NCI-H2196 (cell line): ENCODE measurements around the gene TRAPPC3L.

ENCODE experiments used
- DNase-seq: peaks from one replicate; lab custom pipeline; 2025; ENCODE audit not compliant: unreplicated experiment; lab: John Stamatoyannopoulos, UW

TRAPPC3L gene

GRCh38 chr6:116545651-116546050 lies at the start of gene TRAPPC3L:
Gene TRAPPC3L, minus strand, starts transcription at chr6:116545684. Its CDS starts 170 bp downstream, at chr6:116545514.
- no peak for DNase-seq

DNA sequence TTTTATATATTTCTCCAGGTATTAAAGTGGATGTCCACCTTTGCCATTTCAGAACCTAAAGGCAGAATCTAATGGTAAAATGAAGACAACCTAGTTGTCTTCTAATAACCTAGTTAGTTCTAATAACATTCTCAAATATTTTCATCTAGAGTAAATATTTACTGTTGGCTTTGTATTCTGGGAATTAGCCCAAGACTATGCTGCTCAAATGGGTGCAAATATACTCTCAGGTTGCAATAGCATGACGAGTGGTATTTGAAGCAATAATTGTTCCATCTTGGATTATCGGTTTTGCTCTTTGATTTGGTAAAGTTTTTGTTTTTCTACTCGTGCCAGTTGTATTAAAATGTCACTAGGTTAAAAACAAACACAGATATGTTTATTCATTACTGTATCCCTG lies 49.8 kb upstream of the TRAPPC3L start:
- peak; percentile 5 for DNase-seq

DNA sequence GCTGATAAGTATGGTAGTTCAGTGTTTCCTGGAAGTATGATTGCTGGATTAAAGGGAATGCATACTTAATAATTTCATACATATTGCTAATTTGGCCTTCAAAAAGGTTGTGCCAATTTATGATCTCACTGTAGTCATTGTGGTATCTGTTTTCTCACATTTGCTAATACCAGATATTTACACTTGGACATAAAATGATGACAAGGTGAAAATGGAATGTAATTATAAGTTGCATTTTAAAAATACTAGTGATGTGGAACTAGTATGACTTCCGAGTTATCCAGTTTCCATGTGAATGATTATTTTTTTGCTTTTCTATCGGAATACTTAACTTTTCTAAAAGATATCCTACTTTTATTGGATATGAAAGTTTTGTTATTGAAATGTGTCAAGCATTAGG lies 41.3 kb upstream of the TRAPPC3L start:
- no peak for DNase-seq

- DNase-seq = no peak
These were observed 40.8 kb upstream of the TRAPPC3L start for GRCh38 chr6:116586276-116586675.

DNA sequence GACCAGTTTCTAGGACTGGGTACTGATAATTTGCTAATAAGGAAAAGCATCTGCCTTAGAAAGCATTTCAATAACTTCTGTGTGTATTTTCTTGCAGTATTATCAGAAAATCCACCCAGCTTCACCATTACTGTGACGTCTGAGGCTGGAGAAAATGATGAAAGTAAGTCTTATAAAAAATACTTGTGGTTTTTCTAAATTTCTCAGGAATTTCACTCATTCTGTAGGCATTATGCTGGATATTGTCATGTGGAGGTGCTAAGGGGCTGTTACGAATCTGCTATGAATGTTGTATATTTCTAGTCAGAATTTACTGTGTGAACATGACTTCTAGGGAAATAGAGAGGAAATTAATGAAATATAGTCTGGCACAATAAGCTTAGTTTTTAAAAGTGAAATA lies 34.7 kb upstream of the TRAPPC3L start:
- DNase-seq = no peak

- DNase-seq = no peak
These were observed 33.7 kb upstream of the TRAPPC3L start for GRCh38 chr6:116579143-116579542.

GRCh38 chr6:116578335-116578734 lies 32.9 kb upstream of the TRAPPC3L start:
- DNase-seq = no peak

DNA sequence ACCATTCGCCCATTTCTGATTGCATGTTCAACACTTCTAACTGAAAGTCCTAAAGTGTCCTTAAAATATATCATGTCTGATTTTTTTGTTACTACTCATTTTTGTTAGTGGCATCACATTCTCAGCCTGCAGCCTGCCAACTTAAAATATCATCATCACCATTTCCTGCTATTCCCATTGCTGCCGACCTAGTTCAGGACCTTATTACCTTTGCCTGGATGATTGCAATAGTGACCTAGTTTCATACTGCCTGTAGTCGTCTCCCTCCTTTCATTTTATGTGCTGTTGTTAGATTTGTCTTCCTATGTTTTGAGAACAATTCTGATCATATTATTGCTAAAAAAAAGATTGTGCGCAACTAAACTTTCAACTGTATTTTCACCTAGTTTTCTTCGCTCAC lies 32.0 kb upstream of the TRAPPC3L start:
- no peak for DNase-seq

DNA sequence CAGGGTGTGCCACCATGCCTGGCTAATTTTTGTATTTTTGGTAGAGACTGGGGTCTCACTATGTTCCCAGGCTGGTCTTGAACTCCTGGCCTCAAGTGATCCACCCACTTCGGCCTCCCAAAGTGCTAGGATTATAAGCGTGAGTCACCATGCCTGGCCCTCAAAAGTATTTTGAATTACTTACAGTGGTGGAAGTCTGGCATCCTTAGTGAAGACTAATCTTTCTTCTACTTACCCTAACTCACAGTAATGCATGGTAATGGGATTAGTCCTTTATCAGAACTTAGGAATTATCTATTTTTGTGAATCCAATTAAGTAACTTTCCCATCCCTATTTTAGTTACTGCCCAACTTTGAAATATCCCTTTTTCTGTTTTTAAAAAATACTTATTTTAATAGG lies 29.7 kb upstream of the TRAPPC3L start:
- no peak for DNase-seq

- peak; percentile 10 for DNase-seq
These were observed 26.7 kb upstream of the TRAPPC3L start for GRCh38 chr6:116572162-116572561.

- DNase-seq = no peak
These were observed 26.2 kb upstream of the TRAPPC3L start for GRCh38 chr6:116571683-116572000.

DNA sequence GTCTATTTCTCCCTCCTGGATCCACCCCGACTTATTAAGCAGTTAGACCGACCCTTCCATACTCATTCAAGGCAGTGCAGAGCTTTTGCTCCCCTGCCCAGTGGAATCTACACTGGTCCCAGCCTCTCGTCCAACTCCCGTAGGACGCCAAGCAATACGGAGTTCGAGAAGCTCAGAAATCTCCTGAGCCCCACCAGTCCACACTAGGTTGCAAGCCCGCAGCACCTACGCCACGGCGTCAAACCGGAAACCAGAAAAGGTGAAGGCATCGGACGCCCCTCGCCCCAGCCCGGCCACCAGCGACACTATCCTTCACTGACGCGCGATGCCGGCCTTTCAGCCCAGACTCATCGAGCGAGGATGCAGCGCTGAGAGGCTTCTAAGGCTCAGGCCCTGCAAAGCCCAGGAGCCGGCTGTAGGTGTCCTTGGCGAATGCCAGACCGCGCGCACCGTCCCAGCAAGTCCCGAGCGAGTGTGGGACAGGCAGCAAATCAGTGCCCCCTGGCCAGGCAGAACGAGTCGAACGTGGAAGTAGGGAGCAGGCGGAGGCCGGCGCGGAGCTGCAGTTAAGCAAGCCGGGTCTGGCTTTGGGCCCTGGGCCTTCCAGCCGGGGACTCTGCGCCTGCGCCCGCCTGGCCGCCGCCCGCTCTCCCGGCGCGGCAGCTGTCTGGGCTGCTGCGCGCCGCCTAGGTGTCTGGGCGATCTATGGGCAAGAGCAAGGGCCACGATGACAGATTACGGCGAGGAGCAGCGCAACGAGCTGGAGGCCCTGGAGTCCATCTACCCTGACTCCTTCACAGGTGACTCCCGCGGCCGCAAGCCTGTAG lies 25.6 kb upstream of the TRAPPC3L start, which contains the start of gene RWDD1:
TSS of gene RWDD1 (plus strand) at position 649 of the 827 bp plus-strand sequence. CDS start at position 728, 79 bp downstream.
- DNase-seq = peak; percentile 96

DNA sequence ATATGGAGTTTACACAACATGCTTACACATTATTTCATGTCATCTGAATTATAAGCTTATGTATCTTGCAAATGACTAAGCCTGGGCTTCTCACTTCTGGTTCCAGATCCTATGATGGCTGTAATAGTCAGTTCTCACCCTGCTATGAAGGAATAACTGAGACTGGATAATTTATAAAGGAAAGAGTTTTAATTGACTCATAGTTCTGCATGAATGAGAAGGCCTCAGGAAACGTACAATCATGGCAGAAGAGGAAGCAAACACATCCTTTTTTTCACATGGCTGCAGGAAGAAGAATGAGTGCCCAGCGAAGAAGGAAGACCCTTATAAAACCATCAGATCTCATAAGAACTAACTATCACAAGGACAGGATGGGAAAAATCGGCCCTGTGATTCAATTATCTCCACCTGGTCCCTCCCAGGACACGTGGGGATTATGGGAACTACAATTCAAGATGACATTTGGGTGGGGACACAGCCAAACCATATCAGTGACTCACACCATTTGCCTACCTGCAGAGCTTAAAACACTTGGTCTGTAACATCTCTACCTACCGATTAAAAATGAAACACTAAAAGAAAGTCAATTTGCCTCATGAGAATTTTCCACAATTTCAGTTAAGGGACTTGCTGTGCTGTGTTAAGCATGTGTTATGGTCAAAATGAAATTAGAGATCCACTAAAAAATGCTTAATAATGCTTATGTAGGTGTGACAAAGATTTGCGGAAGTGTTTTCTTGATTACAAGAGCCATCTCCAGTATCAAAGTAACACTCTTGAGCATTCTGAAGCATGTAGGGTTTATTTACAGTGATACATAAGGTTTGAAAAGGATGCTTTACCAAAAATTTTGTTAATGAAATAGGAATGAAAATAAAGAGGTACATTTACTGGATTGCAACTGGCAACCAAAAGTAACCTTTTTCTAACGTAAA lies 23.6 kb upstream of the TRAPPC3L start:
- no peak for DNase-seq

DNA sequence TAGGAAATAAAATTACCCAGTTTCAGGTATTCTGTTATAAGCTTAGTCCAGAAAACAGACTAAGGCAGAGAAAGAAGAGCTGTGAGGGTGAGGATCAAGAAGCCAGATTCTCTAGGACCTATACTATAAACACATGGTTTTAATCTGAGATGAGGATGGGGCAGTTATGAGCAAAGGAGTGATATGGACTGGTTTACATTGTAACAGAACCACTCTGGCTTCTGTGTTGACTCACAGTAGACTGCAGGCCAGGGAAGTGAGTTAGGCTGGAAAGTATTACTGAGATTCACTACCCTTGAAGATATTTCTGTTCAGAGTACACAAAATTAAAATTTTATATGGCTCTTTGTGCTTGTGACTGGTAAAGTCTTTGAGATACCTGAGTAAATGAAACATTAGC lies 22.6 kb upstream of the TRAPPC3L start:
- DNase-seq = no peak

DNA sequence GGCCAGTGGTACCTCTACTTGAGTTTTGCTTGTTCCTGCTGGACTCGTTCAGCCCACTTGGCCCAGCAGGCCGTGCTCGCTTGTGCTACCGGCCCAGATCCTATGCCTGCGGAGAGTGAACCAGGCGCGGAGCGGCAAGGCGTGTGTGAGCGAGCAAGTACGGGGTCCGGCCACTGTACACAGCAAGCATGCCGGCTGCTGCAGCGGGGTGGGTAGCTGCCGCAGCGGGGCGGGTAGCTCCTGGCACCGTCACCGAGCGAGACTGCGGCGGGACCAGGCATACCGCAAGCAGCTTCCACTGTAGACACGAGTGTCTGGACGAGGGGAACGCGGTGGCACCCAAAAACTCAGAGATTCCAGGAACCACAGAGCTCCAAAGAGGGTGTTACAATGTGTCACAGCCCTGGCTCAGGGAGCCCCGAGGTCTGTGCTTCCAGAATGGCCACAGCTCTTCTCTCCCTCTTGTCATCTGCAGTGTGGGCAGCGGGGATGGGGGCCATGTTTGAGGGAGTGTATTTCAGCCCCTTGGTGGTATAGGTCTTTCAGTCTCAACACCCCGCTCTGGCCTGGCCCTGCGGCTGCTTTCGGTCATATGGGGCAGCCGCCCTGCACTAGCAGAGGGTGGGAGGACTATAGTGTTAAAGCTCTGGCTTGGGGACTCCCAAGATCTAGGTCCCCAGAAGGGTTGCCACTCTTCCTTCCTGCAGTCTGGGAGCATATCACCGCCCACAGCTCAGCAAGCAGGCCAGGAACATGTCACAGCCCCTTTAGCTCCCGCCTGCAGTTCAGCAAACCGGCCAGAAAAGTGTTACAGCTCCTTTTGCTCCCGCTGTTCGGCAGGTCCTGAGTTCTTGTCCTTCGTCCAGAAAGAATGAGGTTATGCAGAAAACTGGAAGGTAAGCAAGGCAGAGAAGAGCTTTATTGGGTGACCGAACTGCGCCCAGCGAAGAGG lies 19.7 kb upstream of the TRAPPC3L start:
- DNase-seq = no peak

- DNase-seq = no peak
These were observed 18.8 kb upstream of the TRAPPC3L start for GRCh38 chr6:116564311-116564710.

DNA sequence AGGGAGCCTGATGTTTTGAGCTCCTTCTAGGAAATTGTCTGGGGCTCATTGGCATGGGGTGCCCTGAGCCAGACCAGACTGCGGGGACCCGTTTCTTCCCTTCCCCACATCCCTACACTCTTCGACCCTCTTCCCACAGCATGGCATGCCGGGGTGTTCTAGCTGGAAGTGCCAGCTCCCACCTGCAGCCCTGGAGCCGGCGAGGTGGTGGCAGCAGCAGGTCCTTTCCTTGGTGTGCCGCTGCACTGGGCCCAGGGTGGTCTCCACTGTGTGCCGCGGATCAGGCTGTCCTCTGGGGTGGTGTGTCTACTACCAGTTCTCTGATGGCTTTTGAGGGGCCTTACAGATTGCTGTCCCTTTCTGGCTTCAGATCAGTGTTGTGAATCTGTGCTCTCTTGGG lies 18.3 kb upstream of the TRAPPC3L start:
- DNase-seq = no peak

DNA sequence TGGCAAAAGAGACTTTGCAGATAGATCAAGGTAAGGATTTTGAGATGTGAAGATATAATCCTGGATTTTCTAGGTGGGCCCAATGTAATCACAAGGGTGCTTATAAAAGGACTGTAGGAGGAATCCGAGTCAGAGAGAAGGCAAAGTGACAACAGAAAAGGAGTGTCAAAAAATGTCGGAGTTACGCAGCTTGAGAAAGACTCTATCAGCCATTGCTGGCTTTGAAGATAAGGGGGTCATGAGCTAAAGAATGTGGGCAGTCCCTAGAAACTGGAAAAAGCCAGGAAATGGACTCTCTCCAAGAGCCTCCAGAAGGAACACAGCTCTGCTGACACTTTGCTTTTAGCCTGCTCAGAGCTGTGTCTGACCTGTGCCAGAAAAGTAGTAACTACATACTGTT lies 17.1 kb upstream of the TRAPPC3L start:
- DNase-seq = no peak

- no peak for DNase-seq
These were observed 16.5 kb upstream of the TRAPPC3L start for GRCh38 chr6:116562019-116562403.

DNA sequence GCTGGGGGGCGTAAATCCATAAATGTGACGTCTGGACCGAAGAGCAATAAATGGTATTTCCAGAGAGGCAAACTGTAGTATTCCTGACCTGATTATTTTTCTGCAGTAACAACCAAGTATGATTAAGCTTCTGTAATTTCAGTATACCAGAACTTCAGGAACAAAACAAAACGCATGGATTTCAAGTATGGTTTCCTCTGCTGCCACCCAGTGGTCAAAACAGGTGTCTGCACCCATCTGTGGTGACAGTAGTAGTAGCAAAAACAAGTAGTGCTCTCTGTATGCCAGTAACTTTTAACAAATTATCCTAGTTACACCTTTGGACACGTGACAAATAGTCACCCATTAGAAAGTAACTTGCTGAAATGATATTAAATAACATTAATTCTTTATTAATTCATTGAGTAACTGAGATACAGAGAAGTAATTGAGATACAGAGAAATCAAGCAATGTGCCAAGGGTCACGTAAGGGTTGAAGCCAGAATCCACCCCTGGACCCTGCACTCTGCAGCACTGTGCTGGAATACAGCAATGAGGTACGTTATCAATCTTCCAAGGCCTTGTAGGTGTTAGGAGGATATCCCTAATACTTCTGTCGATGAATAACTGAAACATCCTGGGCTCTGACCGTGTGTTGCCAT lies 16.0 kb upstream of the TRAPPC3L start:
- DNase-seq = peak; percentile 79
